Glutamatergic neuron (in vitro differentiated cells): ENCODE results near the gene FABP1. TPM values are rescaled to one million over a fixed set of nuclear protein-coding genes. Genes with fewer than 3 reads are reported as not detected.

Experiments used
- DNase-seq: peaks from one replicate; pipeline ENCODE4 v3.0.0; 2022
- H3K27ac Mint-ChIP-seq: one replicate; pipeline ENCODE4 v1.8.0; 2020; ENCODE audit warnings: mild to moderate bottlenecking, mixed read lengths, inconsistent platforms; ENCODE audit not compliant: unreplicated experiment
- H3K27me3 Mint-ChIP-seq: one replicate; pipeline ENCODE4 v1.8.0; 2020; ENCODE audit warnings: mild to moderate bottlenecking, moderate library complexity, mixed read lengths, inconsistent platforms; ENCODE audit not compliant: unreplicated experiment
- H3K36me3 Mint-ChIP-seq: one replicate; pipeline ENCODE4 v1.8.0; 2020; ENCODE audit warnings: mild to moderate bottlenecking, mixed read lengths, inconsistent platforms; ENCODE audit not compliant: unreplicated experiment
- H3K4me1 Mint-ChIP-seq: one replicate; pipeline ENCODE4 v1.8.0; 2020; ENCODE audit warnings: mild to moderate bottlenecking, low read depth, mixed read lengths, inconsistent platforms; ENCODE audit not compliant: unreplicated experiment
- H3K4me3 Mint-ChIP-seq: one replicate; pipeline ENCODE4 v1.8.0; 2020; ENCODE audit warnings: mild to moderate bottlenecking, mixed read lengths, inconsistent platforms; ENCODE audit not compliant: unreplicated experiment
- H3K9me3 Mint-ChIP-seq: one replicate; pipeline ENCODE4 v1.8.0; 2020; ENCODE audit warnings: mild to moderate bottlenecking, moderate library complexity, mixed read lengths, inconsistent platforms; ENCODE audit not compliant: unreplicated experiment
- CTCF ChIP-seq: fragments of 200-600 bp; sonication (generic); IDR thresholded peaks from one replicate; pipeline ENCODE4 v1.5.0; 2021; ENCODE audit not compliant: partially characterized antibody, unreplicated experiment
- total RNA-seq: library from RNA; stranded (reverse); fragmentation: NEBNext Ultra II Directional; extraction: Animal tissue kit (Norgen Biotek cat#: 25700); gene quantifications from one replicate; pipeline ENCODE4 v1.2.1, GENCODE V29; 2021; ENCODE audit not compliant: unreplicated experiment

Gene FABP1
- total RNA-seq, 1 donor from 2014 or later = not detected

- Mint-ChIP-seq H3K4me3 (no peak overlapping the region), H3K4me1 (no peaks in the 10 kb centered on the region), H3K27me3 (no peaks in the 10 kb centered on the region), H3K27ac (no peak overlapping the region), H3K36me3 (no peaks in the 10 kb centered on the region), H3K9me3 (no peaks in the 10 kb centered on the region)
- no peak for DNase-seq
- TF ChIP-seq CTCF = no peak
These were observed 857 bp downstream of the FABP1 start for GRCh38 chr2:88126772-88127637.

- DNase-seq = no peak
- Mint-ChIP-seq H3K27ac (no peak overlapping the region), H3K4me1 (no peaks in the 10 kb centered on the region), H3K4me3 (no peak overlapping the region), H3K27me3 (peaks cover 2% of the 10 kb centered on the region), H3K9me3 (no peaks in the 10 kb centered on the region), H3K36me3 (no peaks in the 10 kb centered on the region)
- TF ChIP-seq CTCF = no peak
These were observed 1.7 kb downstream of the FABP1 start for GRCh38 chr2:88125924-88126771.

- H3K36me3 Mint-ChIP-seq = no peaks in the 10 kb centered on the region
- no peaks in the 10 kb centered on the region for H3K4me1 Mint-ChIP-seq
- DNase-seq = no peak
- no peak overlapping the region for H3K27ac Mint-ChIP-seq
- no peak overlapping the region for H3K4me3 Mint-ChIP-seq
- no peak for TF ChIP-seq CTCF
- no peaks in the 10 kb centered on the region for H3K9me3 Mint-ChIP-seq
- peaks cover 2% of the 10 kb centered on the region for H3K27me3 Mint-ChIP-seq
These were observed 2.4 kb downstream of the FABP1 start for GRCh38 chr2:88125344-88125923.

GRCh38 chr2:88123975-88124917 is 3.6 kb downstream of the FABP1 start:
- Mint-ChIP-seq H3K27me3 (peaks cover 2% of the 10 kb centered on the region), H3K27ac (no peak overlapping the region), H3K4me3 (no peak overlapping the region), H3K4me1 (no peaks in the 10 kb centered on the region), H3K9me3 (no peaks in the 10 kb centered on the region), H3K36me3 (no peaks in the 10 kb centered on the region)
- DNase-seq = no peak
- TF ChIP-seq CTCF = no peak
